HFFc6 (cell line): ENCODE measurements around the gene GGN. TPM values are rescaled to one million over a fixed set of nuclear protein-coding genes. Genes with fewer than 3 reads are reported as not detected.

Experiments
- DNase-seq: peaks from one replicate; pipeline ENCODE4 v3.0.0-alpha.2; 2018
- H3K27ac Mint-ChIP-seq: 2 replicates; pipeline ENCODE4 v1.8.0; 2020; ENCODE audit warnings: mild to moderate bottlenecking, mixed read lengths
- H3K27me3 Mint-ChIP-seq: 2 replicates; pipeline ENCODE4 v1.8.0; 2021; ENCODE audit warnings: mild to moderate bottlenecking, moderate library complexity, mixed read lengths; ENCODE audit not compliant: insufficient read depth
- H3K36me3 Mint-ChIP-seq: 2 replicates; pipeline ENCODE4 v1.8.0; 2021; ENCODE audit warnings: low read depth, mixed read lengths
- H3K4me1 Mint-ChIP-seq: 2 replicates; pipeline ENCODE4 v1.8.0; 2020; ENCODE audit warnings: low read depth, mixed read lengths
- H3K4me3 Mint-ChIP-seq: 2 replicates; pipeline ENCODE4 v1.8.0; 2020; ENCODE audit warnings: mild to moderate bottlenecking, moderate library complexity, mixed read lengths
- H3K9me3 Mint-ChIP-seq: 2 replicates; pipeline ENCODE4 v1.8.0; 2020; ENCODE audit warnings: mild to moderate bottlenecking, mixed read lengths
- total RNA-seq, 6 experiments: library from RNA; stranded (reverse); fragmentation: NEBNext Ultra II Directional; extraction: Animal tissue kit (Norgen Biotek cat#: 25700); gene quantifications; 2 replicates in 1 of 6; 3 replicates in 5 of 6; pipeline ENCODE4 v1.2.3, GENCODE V29; 2021
- TF ChIP-seq, protein P1 (sequence below): fragments of 200-600 bp; sonication (generic); IDR thresholded peaks from 2 replicates; pipeline ENCODE4 v1.5.0; 2021; ENCODE audit warnings: antibody characterized with exemption, mild to moderate bottlenecking

Gene GGN
- total RNA-seq, 6 experiments from 2014 or later = 1.7 to 3.2 (median 2.2) TPM

- no peaks in the 10 kb centered on the region for H3K9me3 Mint-ChIP-seq
- TF ChIP-seq, protein P1, sequence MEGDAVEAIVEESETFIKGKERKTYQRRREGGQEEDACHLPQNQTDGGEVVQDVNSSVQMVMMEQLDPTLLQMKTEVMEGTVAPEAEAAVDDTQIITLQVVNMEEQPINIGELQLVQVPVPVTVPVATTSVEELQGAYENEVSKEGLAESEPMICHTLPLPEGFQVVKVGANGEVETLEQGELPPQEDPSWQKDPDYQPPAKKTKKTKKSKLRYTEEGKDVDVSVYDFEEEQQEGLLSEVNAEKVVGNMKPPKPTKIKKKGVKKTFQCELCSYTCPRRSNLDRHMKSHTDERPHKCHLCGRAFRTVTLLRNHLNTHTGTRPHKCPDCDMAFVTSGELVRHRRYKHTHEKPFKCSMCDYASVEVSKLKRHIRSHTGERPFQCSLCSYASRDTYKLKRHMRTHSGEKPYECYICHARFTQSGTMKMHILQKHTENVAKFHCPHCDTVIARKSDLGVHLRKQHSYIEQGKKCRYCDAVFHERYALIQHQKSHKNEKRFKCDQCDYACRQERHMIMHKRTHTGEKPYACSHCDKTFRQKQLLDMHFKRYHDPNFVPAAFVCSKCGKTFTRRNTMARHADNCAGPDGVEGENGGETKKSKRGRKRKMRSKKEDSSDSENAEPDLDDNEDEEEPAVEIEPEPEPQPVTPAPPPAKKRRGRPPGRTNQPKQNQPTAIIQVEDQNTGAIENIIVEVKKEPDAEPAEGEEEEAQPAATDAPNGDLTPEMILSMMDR = no peak
- no peak for DNase-seq
- peaks cover 15% of the 10 kb centered on the region for H3K27me3 Mint-ChIP-seq
- H3K4me3 Mint-ChIP-seq = peak within 1 kb of the TSS; percentile 97
- H3K4me1 Mint-ChIP-seq = peaks cover 45% of the 10 kb centered on the region
- peaks cover 30% of the 10 kb centered on the region for H3K36me3 Mint-ChIP-seq
- peak within 1 kb of the TSS; percentile 99 for H3K27ac Mint-ChIP-seq
Measured at GRCh38 chr19:38388349-38389100, 691 bp upstream of the GGN start, which contains the start of gene SPRED3. SPRED3 (plus strand) TSS chr19:38388697; CDS start chr19:38390303, 1,606 bp downstream.

DNA sequence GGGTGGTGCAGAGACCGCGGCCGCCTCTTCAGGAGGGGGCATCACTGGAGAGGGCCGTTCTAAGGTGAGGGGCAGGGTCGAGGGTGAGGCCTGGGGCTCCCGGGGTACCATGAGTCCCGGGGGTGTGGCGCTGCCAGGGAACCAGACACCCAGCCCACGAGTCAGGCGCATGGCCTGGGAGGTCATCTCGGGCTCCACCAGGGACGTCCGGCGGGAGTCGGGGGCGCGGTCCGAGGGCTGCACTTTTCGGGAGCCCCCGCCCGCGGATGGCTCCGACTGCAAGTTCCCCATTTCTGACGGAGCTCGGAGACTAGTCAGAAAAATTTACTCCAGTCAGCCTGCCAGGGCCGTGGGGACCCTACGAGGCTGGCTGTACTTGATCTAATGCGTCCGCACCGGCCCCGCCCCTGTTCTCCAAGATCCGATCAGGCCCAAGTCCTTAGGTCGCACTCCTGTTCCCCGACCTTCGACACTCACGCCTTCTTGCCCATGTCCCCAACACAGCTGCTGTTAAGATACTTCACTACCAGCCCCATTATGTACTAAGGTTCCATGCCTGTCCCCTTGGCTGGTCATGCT, 774 bp downstream of the GGN start:
- Mint-ChIP-seq H3K4me1 (peaks cover 33% of the 10 kb centered on the region), H3K36me3 (peaks cover 30% of the 10 kb centered on the region), H3K27ac (peak overlapping the region; percentile 83), H3K9me3 (no peaks in the 10 kb centered on the region), H3K27me3 (peaks cover 15% of the 10 kb centered on the region), H3K4me3 (peak overlapping the region; percentile 89)
- TF ChIP-seq, protein P1 = no peak
- no peak for DNase-seq

GRCh38 chr19:38386300-38386970, 1.4 kb downstream of the GGN start:
- H3K27me3 Mint-ChIP-seq = peaks cover 15% of the 10 kb centered on the region
- TF ChIP-seq, protein P1 = no peak
- peaks cover 27% of the 10 kb centered on the region for H3K4me1 Mint-ChIP-seq
- no peak overlapping the region for H3K27ac Mint-ChIP-seq
- H3K9me3 Mint-ChIP-seq = no peaks in the 10 kb centered on the region
- DNase-seq = no peak
- H3K4me3 Mint-ChIP-seq = no peak overlapping the region
- H3K36me3 Mint-ChIP-seq = peaks cover 35% of the 10 kb centered on the region

GRCh38 chr19:38385804-38386257, 2.0 kb downstream of the GGN start:
- H3K9me3 Mint-ChIP-seq = no peaks in the 10 kb centered on the region
- no peak overlapping the region for H3K4me3 Mint-ChIP-seq
- H3K27me3 Mint-ChIP-seq = peaks cover 15% of the 10 kb centered on the region
- H3K4me1 Mint-ChIP-seq = peaks cover 21% of the 10 kb centered on the region
- DNase-seq = no peak
- H3K36me3 Mint-ChIP-seq = peaks cover 29% of the 10 kb centered on the region
- no peak overlapping the region for H3K27ac Mint-ChIP-seq
- TF ChIP-seq, protein P1 = no peak

GRCh38 chr19:38385057-38385803, 2.6 kb downstream of the GGN start:
- Mint-ChIP-seq H3K4me1 (peaks cover 17% of the 10 kb centered on the region), H3K27me3 (peaks cover 15% of the 10 kb centered on the region)

More at GRCh38 chr19:38385057-38385803, 2.6 kb downstream of the GGN start:
- DNase-seq = no peak
- TF ChIP-seq, protein P1 = no peak
- Mint-ChIP-seq H3K27ac (no peak overlapping the region), H3K4me3 (no peak overlapping the region), H3K9me3 (no peaks in the 10 kb centered on the region), H3K36me3 (peaks cover 28% of the 10 kb centered on the region)
